ENCODE measurements around the gene SAXO1. TPM values are rescaled to one million over a fixed set of nuclear protein-coding genes. Genes with fewer than 3 reads are reported as not detected.

Gene SAXO1
- polyA plus RNA-seq, 3 donors: not detected

DNA sequence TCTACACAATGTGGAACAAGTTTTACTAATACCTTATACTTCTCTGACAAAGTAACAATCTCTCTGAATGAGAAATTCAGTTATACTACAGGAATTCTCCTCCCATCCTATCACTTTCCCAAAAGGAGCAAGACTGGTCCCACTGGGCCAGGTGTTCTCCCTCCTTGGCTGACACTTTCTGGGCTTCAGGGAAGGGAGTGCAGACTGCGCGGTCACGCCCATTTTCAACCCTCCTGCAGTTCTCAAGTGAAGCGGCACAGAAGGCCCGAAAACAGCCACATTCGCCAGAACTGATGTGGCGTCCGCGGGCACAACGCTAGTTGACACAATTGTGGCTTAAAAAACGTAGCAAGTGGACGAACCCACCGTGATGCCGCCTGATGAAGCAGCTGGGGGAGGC lies 603 bp downstream of the SAXO1 start:
- Mint-ChIP-seq H3K4me3 (no peak overlapping the region), H3K4me1 (no peaks in the 10 kb centered on the region), H3K27me3 (ENCODE audit: low read depth in 3 of 3) (peaks cover 0 to 3% (median 0%) of the 10 kb centered on the region in 3 donors), H3K9me3 (peaks cover 0 to 2% (median 0%) of the 10 kb centered on the region in 7 donors), H3K27ac (no peak overlapping the region), H3K36me3 (no peaks in the 10 kb centered on the region)
- Histone ChIP-seq H3K4me1 (ENCODE audit: control insufficient read depth in 1 of 2, insufficient read depth in 2 of 2, low read length in 2 of 2) (no peaks in the 10 kb centered on the region), H3K4me3 (replicated peaks in 1 of 3; ENCODE audit: low read depth in 2 of 3, low read length in 3 of 3) (no peak overlapping the region), H4K20me1 (ENCODE audit: insufficient read depth, low read length) (no peaks in the 10 kb centered on the region), H3K27ac (ENCODE audit: low read depth in 1 of 2, low read length in 2 of 2) (no peak overlapping the region), H3K36me3 (replicated peaks in 1 of 2; ENCODE audit: control insufficient read depth in 1 of 2, insufficient read depth in 2 of 2, low read length in 2 of 2) (no peaks in the 10 kb centered on the region), H3K9me3 (replicated peaks in 1 of 2; ENCODE audit: control insufficient read depth in 1 of 2, insufficient read depth in 1 of 2, low read length in 2 of 2) (no peaks in the 10 kb centered on the region), H3K27me3 (ENCODE audit: control insufficient read depth in 2 of 2, insufficient read depth in 2 of 2, low read length in 2 of 2) (no peaks in the 10 kb centered on the region), H3K4me2 (replicated peaks; ENCODE audit: extremely low read depth, low read length, poor library complexity, severe bottlenecking) (no peak overlapping the region), H3K9ac (ENCODE audit: insufficient read depth, low read length, poor library complexity, severe bottlenecking) (no peak overlapping the region), H2AFZ (ENCODE audit: insufficient read depth, low read depth, low read length, poor library complexity, severe bottlenecking) (no peak overlapping the region), H3K79me2 (ENCODE audit: insufficient read depth, low read length) (no peaks in the 10 kb centered on the region)
- TF ChIP-seq, protein P1, sequence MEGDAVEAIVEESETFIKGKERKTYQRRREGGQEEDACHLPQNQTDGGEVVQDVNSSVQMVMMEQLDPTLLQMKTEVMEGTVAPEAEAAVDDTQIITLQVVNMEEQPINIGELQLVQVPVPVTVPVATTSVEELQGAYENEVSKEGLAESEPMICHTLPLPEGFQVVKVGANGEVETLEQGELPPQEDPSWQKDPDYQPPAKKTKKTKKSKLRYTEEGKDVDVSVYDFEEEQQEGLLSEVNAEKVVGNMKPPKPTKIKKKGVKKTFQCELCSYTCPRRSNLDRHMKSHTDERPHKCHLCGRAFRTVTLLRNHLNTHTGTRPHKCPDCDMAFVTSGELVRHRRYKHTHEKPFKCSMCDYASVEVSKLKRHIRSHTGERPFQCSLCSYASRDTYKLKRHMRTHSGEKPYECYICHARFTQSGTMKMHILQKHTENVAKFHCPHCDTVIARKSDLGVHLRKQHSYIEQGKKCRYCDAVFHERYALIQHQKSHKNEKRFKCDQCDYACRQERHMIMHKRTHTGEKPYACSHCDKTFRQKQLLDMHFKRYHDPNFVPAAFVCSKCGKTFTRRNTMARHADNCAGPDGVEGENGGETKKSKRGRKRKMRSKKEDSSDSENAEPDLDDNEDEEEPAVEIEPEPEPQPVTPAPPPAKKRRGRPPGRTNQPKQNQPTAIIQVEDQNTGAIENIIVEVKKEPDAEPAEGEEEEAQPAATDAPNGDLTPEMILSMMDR (IDR thresholded peaks at IDR 0.05): no peak
- WGBS (ENCODE audit: insufficient coverage): 91% methylated on average over 14 of the region's 14 CpGs
- intact Hi-C loops (cut with micrococcal nuclease): no loop called here
- DNase-seq: no peak

DNA sequence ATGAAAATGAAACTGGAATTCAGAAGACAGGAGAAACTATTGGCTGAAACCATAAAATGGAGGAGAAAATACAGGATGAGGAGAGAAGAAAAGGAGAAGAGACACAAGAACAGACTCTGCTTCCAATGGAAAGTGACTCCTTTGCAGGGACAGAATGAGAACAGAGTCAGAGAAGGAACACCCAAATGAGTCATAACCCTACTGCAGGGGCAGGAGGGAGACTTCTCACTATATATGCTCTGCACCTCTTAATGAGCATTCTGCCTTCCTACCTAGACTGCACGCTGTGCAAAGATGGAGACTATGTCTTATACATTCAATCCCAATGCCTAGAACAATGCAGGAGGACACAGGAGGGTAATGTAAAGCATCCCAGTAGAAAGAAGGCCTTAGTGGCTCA lies 2.1 kb downstream of the SAXO1 start:
- Histone ChIP-seq H3K9ac (ENCODE audit: insufficient read depth, low read length, poor library complexity, severe bottlenecking) (no peak overlapping the region), H3K36me3 (replicated peaks in 1 of 2; ENCODE audit: control insufficient read depth in 1 of 2, insufficient read depth in 2 of 2, low read length in 2 of 2) (no peaks in the 10 kb centered on the region), H3K4me3 (replicated peaks in 1 of 3; ENCODE audit: low read depth in 2 of 3, low read length in 3 of 3) (no peak overlapping the region), H3K79me2 (ENCODE audit: insufficient read depth, low read length) (no peaks in the 10 kb centered on the region), H4K20me1 (ENCODE audit: insufficient read depth, low read length) (no peaks in the 10 kb centered on the region), H3K27me3 (ENCODE audit: control insufficient read depth in 2 of 2, insufficient read depth in 2 of 2, low read length in 2 of 2) (no peaks in the 10 kb centered on the region), H3K9me3 (replicated peaks in 1 of 2; ENCODE audit: control insufficient read depth in 1 of 2, insufficient read depth in 1 of 2, low read length in 2 of 2) (no peaks in the 10 kb centered on the region), H3K4me1 (ENCODE audit: control insufficient read depth in 1 of 2, insufficient read depth in 2 of 2, low read length in 2 of 2) (no peaks in the 10 kb centered on the region), H3K27ac (ENCODE audit: low read depth in 1 of 2, low read length in 2 of 2) (no peak overlapping the region), H2AFZ (ENCODE audit: insufficient read depth, low read depth, low read length, poor library complexity, severe bottlenecking) (no peak overlapping the region), H3K4me2 (replicated peaks; ENCODE audit: extremely low read depth, low read length, poor library complexity, severe bottlenecking) (no peak overlapping the region)
- DNase-seq: no peak
- no CpG with 5 or more reads among the region's 1 CpG for WGBS (ENCODE audit: insufficient coverage)
- H3K4me3 Mint-ChIP-seq: no peak overlapping the region
- H3K9me3 Mint-ChIP-seq: no peaks in the 10 kb centered on the region
- intact Hi-C loops (cut with micrococcal nuclease): no loop called here
- no peak overlapping the region for H3K27ac Mint-ChIP-seq
- no peaks in the 10 kb centered on the region for H3K4me1 Mint-ChIP-seq
- no peaks in the 10 kb centered on the region for H3K36me3 Mint-ChIP-seq
- TF ChIP-seq, protein P1 (IDR thresholded peaks at IDR 0.05): no peak
- peaks cover 0 to 3% (median 0%) of the 10 kb centered on the region in 3 donors for H3K27me3 Mint-ChIP-seq (ENCODE audit: low read depth in 3 of 3)
